HTR-8/SVneo (cell line): ENCODE measurements around the gene POTEE.
"Not testable (repeated sequence)": the region's sequence is repeated elsewhere in the genome, so short reads cannot be mapped to it uniquely, and the experiment has no call there.

ENCODE experiments used
- DNase-seq: peaks from one replicate; pipeline ENCODE4 v3.0.0; 2011; ENCODE audit warnings: low spot score, mixed read lengths; ENCODE audit not compliant: insufficient read length
- FAIRE-seq: peaks from 2 replicates; lab custom pipeline; 2011; peaks lifted over from hg19 to GRCh38; lab: Jason Lieb, UNC

POTEE gene

GRCh38 chr2:131209030-131209772, at the start of gene POTEE:
Gene POTEE, plus strand, starts transcription at chr2:131209536. Its CDS starts 8,867 bp downstream, at chr2:131218403.
- DNase-seq, FAIRE-seq: not testable (repeated sequence)

GRCh38 chr2:131165562-131165961, 43.8 kb upstream of the POTEE start:
- not testable (repeated sequence) for FAIRE-seq, DNase-seq

GRCh38 chr2:131168538-131168937, 40.8 kb upstream of the POTEE start:
- FAIRE-seq (no peak), DNase-seq (no peak)

- not testable (repeated sequence) for FAIRE-seq, DNase-seq
Measured at GRCh38 chr2:131178050-131178449, 31.3 kb upstream of the POTEE start.

- DNase-seq, FAIRE-seq: not testable (repeated sequence)
Measured at GRCh38 chr2:131178721-131179418, 30.5 kb upstream of the POTEE start.

- DNase-seq, FAIRE-seq: not testable (repeated sequence)
Measured at GRCh38 chr2:131181451-131181850, 27.9 kb upstream of the POTEE start.

GRCh38 chr2:131193421-131193820, 15.9 kb upstream of the POTEE start:
- not testable (repeated sequence) for DNase-seq, FAIRE-seq

GRCh38 chr2:131196186-131196585, 13.2 kb upstream of the POTEE start:
- DNase-seq, FAIRE-seq: not testable (repeated sequence)

- DNase-seq, result no peak
Measured at GRCh38 chr2:131201098-131201497, 8.2 kb upstream of the POTEE start.

GRCh38 chr2:131207839-131208238, 1.5 kb upstream of the POTEE start:
- not testable (repeated sequence) for DNase-seq, FAIRE-seq

More at GRCh38 chr2:131201098-131201497, 8.2 kb upstream of the POTEE start:
- no peak for FAIRE-seq

GRCh38 chr2:131209773-131210104, 403 bp downstream of the POTEE start:
- FAIRE-seq, DNase-seq: not testable (repeated sequence)

- FAIRE-seq, DNase-seq: not testable (repeated sequence)
Measured at GRCh38 chr2:131210434-131211211, 1.3 kb downstream of the POTEE start.

- not testable (repeated sequence) for DNase-seq, FAIRE-seq
Measured at GRCh38 chr2:131217238-131217986, 8.1 kb downstream of the POTEE start.

- DNase-seq, result not testable (repeated sequence)
Measured at GRCh38 chr2:131235543-131236449, 26.5 kb downstream of the POTEE start.

More at GRCh38 chr2:131235543-131236449, 26.5 kb downstream of the POTEE start:
- FAIRE-seq, result not testable (repeated sequence)
